Neural progenitor cell (in vitro differentiated cells): Measurements from ENCODE around the gene PJA1. TPM values are rescaled to one million over a fixed set of nuclear protein-coding genes. Genes with fewer than 3 reads are reported as not detected.

Experiments used
- DNase-seq: peaks from one replicate; pipeline ENCODE4 v3.0.0-alpha.2; 2016; ENCODE audit warnings: low spot score
- H2AFZ ChIP-seq: fragments of 200-600 bp; sonication (generic); replicated peaks from 2 replicates; pipeline ENCODE4 v1.6.1; 2016; ENCODE audit warnings: antibody characterized with exemption
- H3F3A ChIP-seq: fragments of 200-600 bp; sonication (generic); 2 replicates; pipeline ENCODE4 v1.6.1; 2016; ENCODE audit warnings: antibody characterized with exemption, low read depth
- H3K27ac ChIP-seq: fragments of 200-600 bp; sonication (generic); 2 replicates; pipeline ENCODE4 v1.5.1; 2016; ENCODE audit warnings: mild to moderate bottlenecking
- H3K27me3 ChIP-seq: fragments of 200-600 bp; sonication (generic); 2 replicates; pipeline ENCODE4 v1.6.1; 2016; ENCODE audit warnings: mild to moderate bottlenecking, moderate library complexity
- H3K36me3 ChIP-seq: fragments of 200-600 bp; sonication (generic); 2 replicates; pipeline ENCODE4 v1.5.1; 2016
- H3K4me1 ChIP-seq: fragments of 200-600 bp; sonication (generic); 2 replicates; pipeline ENCODE4 v1.6.1; 2016; ENCODE audit warnings: mixed run types
- H3K4me2 ChIP-seq: fragments of 200-600 bp; sonication (generic); 2 replicates; pipeline ENCODE4 v1.6.1; 2016
- H3K4me3 ChIP-seq: fragments of 200-600 bp; sonication (generic); 2 replicates; pipeline ENCODE4 v1.5.1; 2016
- H3K79me2 ChIP-seq: fragments of 200-600 bp; sonication (generic); 2 replicates; pipeline ENCODE4 v1.6.1; 2016; ENCODE audit warnings: low read depth
- H3K9ac ChIP-seq: fragments of 200-600 bp; sonication (generic); 2 replicates; pipeline ENCODE4 v1.6.1; 2016
- H3K9me3 ChIP-seq: fragments of 200-600 bp; sonication (generic); 2 replicates; pipeline ENCODE4 v1.5.1; 2016; ENCODE audit warnings: low read depth
- H4K20me1 ChIP-seq: fragments of 200-600 bp; sonication (generic); 2 replicates; pipeline ENCODE4 v1.6.1; 2016; ENCODE audit warnings: low read depth
- H3K27ac Mint-ChIP-seq: 3 replicates; pipeline ENCODE4 v1.8.0; 2021; ENCODE audit warnings: mixed read lengths
- H3K27me3 Mint-ChIP-seq: 2 replicates; pipeline ENCODE4 v1.8.0; 2022; ENCODE audit warnings: low read depth, mild to moderate bottlenecking, inconsistent platforms, moderate library complexity, mixed read lengths; ENCODE audit not compliant: insufficient read depth
- H3K36me3 Mint-ChIP-seq: 3 replicates; pipeline ENCODE4 v1.8.0; 2021; ENCODE audit warnings: mixed read lengths
- H3K4me1 Mint-ChIP-seq: 3 replicates; pipeline ENCODE4 v1.8.0; 2021; ENCODE audit warnings: mixed read lengths
- H3K4me3 Mint-ChIP-seq: 3 replicates; pipeline ENCODE4 v1.8.0; 2021; ENCODE audit warnings: mild to moderate bottlenecking, moderate library complexity, mixed read lengths
- H3K9me3 Mint-ChIP-seq: 3 replicates; pipeline ENCODE4 v1.8.0; 2020; ENCODE audit warnings: mixed read lengths
- EZH2 ChIP-seq: fragments of 200-600 bp; sonication (generic); IDR thresholded peaks from 2 replicates; pipeline ENCODE4 v1.6.1; 2017; ENCODE audit warnings: antibody characterized with exemption, mild to moderate bottlenecking, moderate library complexity
- EZH2phosphoT487 ChIP-seq: fragments of 200-600 bp; sonication (generic); IDR thresholded peaks from 2 replicates; pipeline ENCODE4 v1.6.1; 2017; ENCODE audit warnings: antibody characterized with exemption
- total RNA-seq: library from RNA; depleted of rRNA; stranded (reverse); fragments of >200 nt; gene quantifications from 2 replicates; pipeline ENCODE4 v1.2.3, GENCODE V29; 2015; ENCODE audit warnings: low replicate concordance
- TF ChIP-seq, protein P1 (sequence below): fragments of 200-600 bp; sonication (generic); IDR thresholded peaks from 2 replicates; pipeline ENCODE4 v1.5.1; 2017; ENCODE audit warnings: antibody characterized with exemption, mild to moderate bottlenecking

The PJA1 gene
- total RNA-seq, 1 donor from 2014 or later: 62.1 TPM

DNA sequence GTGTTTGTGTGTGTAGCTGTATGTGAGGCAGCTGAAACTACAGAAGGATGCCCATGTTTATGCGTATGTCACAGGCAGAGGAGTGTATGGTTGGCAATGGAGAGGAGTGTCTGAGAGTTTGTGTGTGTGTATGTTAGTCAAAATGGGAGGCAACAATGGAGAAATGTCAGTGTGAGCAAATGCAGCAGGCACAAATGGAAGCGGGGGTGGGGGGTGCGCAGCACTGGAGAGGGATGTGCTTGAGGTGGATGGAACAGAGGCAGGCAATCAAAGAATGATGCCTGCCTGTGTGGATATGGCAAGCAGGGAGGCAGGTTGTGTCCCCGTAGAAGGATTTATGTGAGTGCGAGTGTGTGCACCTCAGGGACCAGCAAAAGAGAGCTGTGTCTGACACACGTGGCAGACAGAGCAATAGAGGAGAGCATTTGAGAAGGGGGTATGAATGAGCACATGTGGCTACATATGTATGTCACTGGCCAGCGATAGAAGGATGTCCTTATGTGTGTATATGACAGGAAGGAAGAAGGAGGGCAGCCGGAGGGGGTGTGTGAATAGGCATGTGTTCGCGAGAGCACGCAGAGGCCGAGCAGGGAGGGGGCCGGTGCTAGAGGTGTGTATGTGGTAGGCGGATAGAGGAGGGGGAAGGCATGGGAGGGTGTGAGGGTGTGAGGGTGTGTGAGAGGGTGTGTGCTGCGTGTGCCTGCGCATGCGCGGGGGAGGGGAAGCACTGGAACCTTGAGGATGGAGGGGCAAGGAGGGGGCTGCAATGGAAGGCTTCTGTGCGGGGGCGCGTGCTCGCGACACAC lies 1.1 kb downstream of the PJA1 start:
- Histone ChIP-seq H3K4me2 (peak overlapping the region; percentile 81), H3K9me3 (no peaks in the 10 kb centered on the region), H3K79me2 (peaks cover 16% of the 10 kb centered on the region), H3K4me1 (peaks cover 9% of the 10 kb centered on the region), H3F3A (no peaks in the 10 kb centered on the region), H3K27me3 (no peaks in the 10 kb centered on the region), H3K4me3 (peak overlapping the region; percentile 82), H4K20me1 (peaks cover 16% of the 10 kb centered on the region), H3K36me3 (no peaks in the 10 kb centered on the region), H2AFZ (no peak overlapping the region), H3K9ac (no peak overlapping the region), H3K27ac (no peak overlapping the region)
- no peak overlapping the region for H3K27ac Mint-ChIP-seq
- no peaks in the 10 kb centered on the region for H3K27me3 Mint-ChIP-seq
- peaks cover 23% of the 10 kb centered on the region for H3K36me3 Mint-ChIP-seq
- H3K4me3 Mint-ChIP-seq: peak overlapping the region; percentile 84
- peaks cover 29% of the 10 kb centered on the region for H3K4me1 Mint-ChIP-seq
- peaks cover 16% of the 10 kb centered on the region for H3K9me3 Mint-ChIP-seq
- DNase-seq: no peak
- TF ChIP-seq EZH2 (no peak), EZH2phosphoT487 (no peak)
- TF ChIP-seq, protein P1, sequence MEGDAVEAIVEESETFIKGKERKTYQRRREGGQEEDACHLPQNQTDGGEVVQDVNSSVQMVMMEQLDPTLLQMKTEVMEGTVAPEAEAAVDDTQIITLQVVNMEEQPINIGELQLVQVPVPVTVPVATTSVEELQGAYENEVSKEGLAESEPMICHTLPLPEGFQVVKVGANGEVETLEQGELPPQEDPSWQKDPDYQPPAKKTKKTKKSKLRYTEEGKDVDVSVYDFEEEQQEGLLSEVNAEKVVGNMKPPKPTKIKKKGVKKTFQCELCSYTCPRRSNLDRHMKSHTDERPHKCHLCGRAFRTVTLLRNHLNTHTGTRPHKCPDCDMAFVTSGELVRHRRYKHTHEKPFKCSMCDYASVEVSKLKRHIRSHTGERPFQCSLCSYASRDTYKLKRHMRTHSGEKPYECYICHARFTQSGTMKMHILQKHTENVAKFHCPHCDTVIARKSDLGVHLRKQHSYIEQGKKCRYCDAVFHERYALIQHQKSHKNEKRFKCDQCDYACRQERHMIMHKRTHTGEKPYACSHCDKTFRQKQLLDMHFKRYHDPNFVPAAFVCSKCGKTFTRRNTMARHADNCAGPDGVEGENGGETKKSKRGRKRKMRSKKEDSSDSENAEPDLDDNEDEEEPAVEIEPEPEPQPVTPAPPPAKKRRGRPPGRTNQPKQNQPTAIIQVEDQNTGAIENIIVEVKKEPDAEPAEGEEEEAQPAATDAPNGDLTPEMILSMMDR: no peak

- no peak for DNase-seq
- H3K27ac Mint-ChIP-seq: no peak overlapping the region
- Histone ChIP-seq H3K36me3 (no peaks in the 10 kb centered on the region), H3K4me1 (peaks cover 9% of the 10 kb centered on the region), H4K20me1 (peaks cover 16% of the 10 kb centered on the region), H3F3A (no peaks in the 10 kb centered on the region), H3K79me2 (peaks cover 16% of the 10 kb centered on the region), H3K4me3 (no peak overlapping the region), H3K9me3 (no peaks in the 10 kb centered on the region), H3K4me2 (no peak overlapping the region), H3K9ac (no peak overlapping the region), H3K27me3 (no peaks in the 10 kb centered on the region), H3K27ac (no peak overlapping the region), H2AFZ (no peak overlapping the region)
- TF ChIP-seq EZH2phosphoT487 (no peak), EZH2 (no peak)
- TF ChIP-seq, protein P1: no peak
- no peak overlapping the region for H3K4me3 Mint-ChIP-seq
- H3K36me3 Mint-ChIP-seq: peaks cover 23% of the 10 kb centered on the region
- H3K9me3 Mint-ChIP-seq: peaks cover 15% of the 10 kb centered on the region
- peaks cover 29% of the 10 kb centered on the region for H3K4me1 Mint-ChIP-seq
- H3K27me3 Mint-ChIP-seq: no peaks in the 10 kb centered on the region
Observed at GRCh38 chrX:69162361-69162865, 2.8 kb downstream of the PJA1 start.

GRCh38 chrX:69161786-69162349 lies 3.4 kb downstream of the PJA1 start:
- Histone ChIP-seq H3K27me3 (no peaks in the 10 kb centered on the region), H3K79me2 (peaks cover 16% of the 10 kb centered on the region), H3K27ac (no peak overlapping the region), H3K36me3 (no peaks in the 10 kb centered on the region), H3K9me3 (no peaks in the 10 kb centered on the region), H3K4me1 (peaks cover 9% of the 10 kb centered on the region), H3F3A (no peaks in the 10 kb centered on the region), H4K20me1 (peaks cover 16% of the 10 kb centered on the region), H3K9ac (no peak overlapping the region), H2AFZ (no peak overlapping the region), H3K4me3 (no peak overlapping the region), H3K4me2 (no peak overlapping the region)
- no peak overlapping the region for H3K4me3 Mint-ChIP-seq
- TF ChIP-seq, protein P1: no peak
- no peak for TF ChIP-seq EZH2
- no peak for TF ChIP-seq EZH2phosphoT487
- peaks cover 29% of the 10 kb centered on the region for H3K4me1 Mint-ChIP-seq
- no peak overlapping the region for H3K27ac Mint-ChIP-seq
- no peaks in the 10 kb centered on the region for H3K27me3 Mint-ChIP-seq
- peaks cover 23% of the 10 kb centered on the region for H3K36me3 Mint-ChIP-seq
- peaks cover 15% of the 10 kb centered on the region for H3K9me3 Mint-ChIP-seq
- no peak for DNase-seq
